Cortex of kidney (tissue), 1 donor: Measurements from ENCODE around the gene CADPS2.
"Not testable (repeated sequence)": the region's sequence is repeated elsewhere in the genome, so short reads cannot be mapped to it uniquely, and the experiment has no call there.

Experiments
- DNase-seq: peaks from one replicate; lab custom pipeline; 2025; lab: John Stamatoyannopoulos, UW

The CADPS2 gene

DNA sequence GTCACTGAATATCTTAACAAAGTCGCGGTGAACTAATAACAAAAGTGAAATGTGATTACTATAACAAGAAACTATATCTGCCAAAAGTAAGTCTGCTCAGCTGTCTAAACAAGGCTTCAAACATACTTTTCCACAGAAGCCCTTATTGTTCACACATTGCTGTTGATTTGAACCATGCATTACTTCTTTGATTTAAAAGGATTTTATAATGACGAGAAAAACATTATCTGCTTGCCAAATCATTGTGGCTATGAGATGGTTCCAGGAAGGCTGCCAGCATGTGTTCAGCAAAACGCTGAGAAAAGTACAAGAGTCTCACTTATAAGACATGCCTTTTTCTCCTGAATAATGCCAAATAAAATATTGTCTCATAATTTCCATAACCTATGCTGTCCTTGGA is 211.8 kb downstream of the CADPS2 start:
- DNase-seq = no peak

DNA sequence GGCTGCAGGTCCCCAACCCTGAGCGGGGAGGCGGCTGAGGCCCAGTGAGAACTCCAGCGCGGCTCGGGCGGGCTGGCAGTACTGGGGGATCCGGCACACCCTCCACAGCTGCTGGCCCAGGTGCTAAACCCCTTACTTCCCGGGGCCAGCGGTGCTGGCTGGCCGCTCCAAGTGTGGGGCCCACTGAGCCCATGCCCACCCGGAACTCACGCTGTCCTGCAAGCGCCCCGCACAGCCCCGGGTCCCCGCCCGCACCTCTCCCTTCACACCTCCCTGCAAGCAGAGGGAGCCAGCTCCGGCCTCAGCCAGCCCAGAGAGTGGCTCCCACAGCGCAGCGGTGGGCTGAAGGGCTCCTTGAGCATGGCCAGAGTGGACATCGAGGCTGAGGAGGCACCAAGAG is 212.3 kb downstream of the CADPS2 start:
- DNase-seq = no peak

DNA sequence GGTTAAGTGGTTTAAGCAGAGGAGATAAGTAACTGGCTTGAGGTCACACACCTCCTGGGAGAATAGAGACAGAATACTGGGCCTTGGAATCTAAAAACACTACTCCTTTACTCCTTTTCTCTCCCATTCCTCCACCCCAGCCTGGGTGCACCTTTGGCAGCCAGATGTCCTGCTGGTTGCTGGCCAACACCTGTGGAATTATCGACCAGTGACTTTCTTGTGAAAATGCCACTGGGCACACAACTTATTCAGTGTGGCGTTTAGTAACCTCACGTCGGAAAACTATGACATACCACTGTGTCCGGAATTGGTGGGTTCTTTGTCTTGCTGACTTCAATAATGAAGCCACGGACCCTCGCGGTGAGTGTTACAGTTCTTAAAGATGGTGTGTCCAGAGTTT is 213.7 kb downstream of the CADPS2 start:
- DNase-seq = no peak

DNA sequence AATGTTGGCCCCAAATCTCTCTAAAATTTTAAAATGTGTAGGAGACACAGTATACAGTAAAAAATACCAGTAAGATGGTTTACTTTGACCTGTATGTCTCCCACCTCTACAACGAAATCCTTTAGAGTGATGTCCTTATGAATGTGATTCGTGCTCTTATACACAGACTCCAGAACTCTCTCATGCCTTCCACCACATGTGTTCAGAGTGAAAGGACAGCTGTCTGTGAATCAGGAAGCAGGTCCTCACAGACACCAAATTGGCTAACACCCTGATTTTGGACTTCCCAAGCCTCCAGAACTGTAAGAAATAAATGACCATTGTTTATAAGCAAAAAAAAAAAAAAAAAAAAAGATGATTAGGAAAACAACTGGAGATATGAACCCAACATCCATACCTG is 222.5 kb downstream of the CADPS2 start:
- no peak for DNase-seq

DNA sequence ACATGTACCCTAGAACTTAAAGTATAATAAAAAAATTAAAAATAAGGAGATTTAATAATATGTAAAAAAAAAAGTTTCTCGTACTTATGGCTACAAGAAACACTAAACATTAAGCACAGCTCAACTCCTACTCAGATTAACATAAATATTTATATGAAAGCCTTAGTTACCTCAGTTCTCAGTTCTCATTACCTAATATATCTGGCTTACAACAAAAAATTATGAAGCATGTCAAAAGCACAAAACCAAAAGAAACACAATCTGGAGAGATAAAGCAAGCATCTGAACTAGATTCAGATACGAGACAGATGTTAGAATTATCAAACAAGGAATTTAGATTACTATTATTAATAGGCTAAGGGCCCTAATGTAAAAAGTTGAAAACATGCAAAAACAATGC is 227.4 kb downstream of the CADPS2 start:
- no peak for DNase-seq

DNA sequence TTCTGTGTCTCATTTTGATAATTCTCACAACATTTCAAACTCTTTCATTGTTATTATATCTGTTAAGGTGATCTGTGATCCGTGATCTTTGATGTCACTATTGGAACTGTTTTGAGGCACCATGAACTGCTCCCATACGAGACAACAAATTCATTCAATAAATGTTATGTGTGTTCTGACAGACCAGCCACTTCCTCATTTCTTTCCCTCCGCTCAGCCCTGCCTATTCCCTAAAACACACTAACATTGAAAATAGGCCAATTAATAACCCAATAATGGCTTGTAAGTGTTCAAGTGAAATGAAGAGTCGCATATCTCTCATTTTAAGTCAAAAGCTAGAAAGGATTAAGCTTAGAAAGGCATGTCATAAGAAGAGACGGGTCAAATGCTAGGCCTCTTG is 232.6 kb downstream of the CADPS2 start:
- DNase-seq = no peak

DNA sequence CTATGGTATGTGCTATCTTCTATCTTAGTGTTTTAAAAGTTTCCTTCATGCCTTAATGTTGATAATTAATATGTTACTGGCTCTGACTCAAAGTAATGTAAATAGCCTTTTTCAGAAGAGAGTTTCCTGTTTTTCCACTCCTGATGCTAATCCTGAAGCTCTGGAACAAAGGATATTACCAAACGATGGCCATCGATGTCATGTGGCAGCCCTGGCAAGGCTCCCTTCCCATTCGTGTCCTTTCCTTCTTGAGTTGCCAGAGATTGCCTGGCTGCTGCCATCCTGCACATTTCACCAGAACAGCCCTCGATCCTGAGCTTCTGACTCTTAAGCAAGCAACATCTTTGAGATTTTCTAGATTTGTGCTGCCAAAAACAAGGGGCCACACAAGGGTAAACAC is 233.4 kb downstream of the CADPS2 start:
- DNase-seq = no peak

DNA sequence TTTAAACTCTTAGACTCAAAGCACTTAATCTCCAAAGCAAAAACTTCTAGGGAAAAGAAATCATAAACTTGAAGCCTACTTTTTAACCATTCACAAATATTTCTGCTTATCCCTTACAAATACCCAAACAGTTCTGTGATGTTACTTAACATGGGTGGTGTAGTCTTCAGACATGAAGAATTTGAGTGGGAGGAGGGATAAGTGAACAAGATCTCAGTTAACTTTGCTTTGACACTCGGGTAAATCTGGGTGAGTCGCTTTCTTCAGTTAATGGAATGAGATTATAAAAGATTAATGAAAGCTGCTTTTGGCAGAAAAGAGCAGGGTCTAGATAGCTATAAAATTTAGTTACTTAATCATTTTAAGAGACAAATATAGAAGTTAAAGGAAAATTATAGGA is 234.8 kb downstream of the CADPS2 start:
- no peak for DNase-seq

DNA sequence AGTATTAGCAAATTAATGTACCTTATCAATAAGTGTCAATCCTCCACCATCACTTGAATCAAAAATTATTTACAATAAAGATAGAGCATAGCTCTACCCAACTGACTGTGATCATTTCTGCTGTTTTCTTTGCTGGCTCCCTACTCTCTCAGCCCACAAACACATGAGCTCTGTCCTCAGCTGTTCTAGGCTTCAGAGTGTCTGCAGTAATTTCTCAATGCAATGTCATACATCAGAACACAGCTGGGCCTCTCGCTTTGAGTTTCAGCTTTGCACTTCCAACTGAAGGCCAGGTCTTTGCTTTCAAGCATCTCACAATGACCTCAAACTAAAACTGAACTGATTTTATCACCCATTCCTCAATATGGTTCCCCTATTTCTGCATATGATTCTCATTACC is 243.0 kb downstream of the CADPS2 start:
- no peak for DNase-seq

DNA sequence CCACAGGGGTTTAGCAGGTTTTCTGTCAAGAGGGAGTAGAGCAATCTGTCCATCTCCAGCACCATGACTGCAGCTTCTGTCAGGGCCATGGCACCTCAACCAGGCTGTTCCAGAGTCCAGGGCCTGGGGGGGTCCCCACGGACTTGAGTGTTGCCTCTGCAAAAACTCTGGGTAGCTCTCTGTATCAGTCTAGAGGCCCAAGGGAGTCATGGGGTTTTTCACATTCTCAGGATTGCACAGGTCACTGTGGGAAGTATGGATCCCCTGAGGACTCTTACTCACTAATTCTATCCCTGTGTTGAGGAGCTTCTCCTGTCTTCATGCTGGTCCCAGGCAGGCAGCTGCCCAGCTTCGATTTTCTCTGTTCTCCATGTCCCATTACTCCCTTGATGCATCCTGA is 247.8 kb downstream of the CADPS2 start:
- DNase-seq = no peak

DNA sequence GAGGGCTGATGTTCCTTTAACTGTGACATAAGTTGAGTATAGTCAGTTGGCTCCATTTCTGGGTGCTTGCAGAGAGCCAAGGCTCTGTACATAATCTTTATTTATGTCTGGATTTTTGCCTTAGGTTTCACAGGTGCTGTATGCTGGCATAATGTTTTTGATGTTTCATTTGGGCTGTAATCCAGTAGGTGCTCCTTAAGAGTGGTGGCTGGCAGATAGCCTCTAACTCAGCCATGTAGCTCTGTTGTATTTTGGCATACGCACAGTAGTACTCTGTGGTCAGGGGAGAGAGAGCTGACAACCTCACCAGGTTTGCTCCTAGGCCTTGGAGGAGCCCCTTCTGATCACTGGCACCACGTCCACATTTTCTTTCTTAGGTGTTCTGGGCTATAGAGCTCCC is 248.5 kb downstream of the CADPS2 start:
- DNase-seq = no peak

DNA sequence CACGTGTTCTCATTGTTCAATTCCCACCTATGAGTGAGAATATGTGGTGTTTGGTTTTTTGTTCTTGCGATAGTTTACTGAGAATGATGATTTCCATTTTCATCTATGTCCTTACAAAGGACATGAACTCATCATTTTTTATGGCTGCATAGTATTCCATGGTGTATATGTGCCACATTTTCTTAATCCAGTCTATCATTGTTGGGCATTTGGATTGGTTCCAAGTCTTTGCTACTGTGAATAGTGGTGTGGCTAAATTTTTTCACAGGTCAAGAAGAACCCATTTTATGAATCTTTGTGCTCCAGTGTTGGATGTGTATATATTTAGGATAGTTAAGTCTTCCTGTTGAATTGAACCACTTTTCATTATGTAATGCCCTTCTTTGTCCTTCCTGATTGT is 250.8 kb downstream of the CADPS2 start:
- DNase-seq = not testable (repeated sequence)

DNA sequence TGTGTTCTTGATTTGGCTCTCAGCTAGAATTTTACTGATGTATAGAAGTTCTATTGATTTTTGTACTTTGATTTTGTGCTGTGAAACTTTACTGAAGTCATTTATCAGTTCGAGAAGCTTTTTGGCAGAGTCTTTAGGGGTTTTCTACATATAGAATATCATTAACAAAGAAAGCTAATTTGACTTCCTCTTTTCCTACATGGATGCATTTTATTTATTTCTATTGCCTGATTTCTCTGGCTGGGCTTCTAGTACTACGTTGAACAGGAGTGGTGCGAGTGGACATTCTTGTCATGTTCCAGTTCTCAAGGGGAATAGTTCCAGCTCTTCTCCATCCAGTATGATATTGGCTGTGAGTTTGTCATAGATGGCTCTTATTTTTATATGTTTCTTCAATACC is 252.8 kb downstream of the CADPS2 start:
- DNase-seq = no peak

DNA sequence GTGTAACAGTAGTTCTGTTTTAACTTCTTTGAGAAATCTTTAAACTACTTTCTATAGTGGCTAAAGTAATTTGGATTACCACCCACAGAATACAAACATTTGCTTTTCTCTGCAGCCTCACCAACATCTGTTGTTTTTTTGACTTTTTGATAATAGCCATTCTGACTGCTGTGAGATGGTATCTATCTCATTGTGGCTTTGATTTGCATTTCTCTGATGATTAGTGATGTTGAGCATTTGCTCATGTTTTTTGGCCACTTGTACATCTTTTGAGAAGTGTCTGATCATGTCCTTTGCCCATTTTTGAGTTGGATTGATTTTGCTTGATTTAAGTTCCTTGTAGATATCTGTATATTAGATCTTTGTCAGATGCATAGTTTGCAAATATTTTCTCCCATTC is 254.0 kb downstream of the CADPS2 start:
- DNase-seq = no peak

DNA sequence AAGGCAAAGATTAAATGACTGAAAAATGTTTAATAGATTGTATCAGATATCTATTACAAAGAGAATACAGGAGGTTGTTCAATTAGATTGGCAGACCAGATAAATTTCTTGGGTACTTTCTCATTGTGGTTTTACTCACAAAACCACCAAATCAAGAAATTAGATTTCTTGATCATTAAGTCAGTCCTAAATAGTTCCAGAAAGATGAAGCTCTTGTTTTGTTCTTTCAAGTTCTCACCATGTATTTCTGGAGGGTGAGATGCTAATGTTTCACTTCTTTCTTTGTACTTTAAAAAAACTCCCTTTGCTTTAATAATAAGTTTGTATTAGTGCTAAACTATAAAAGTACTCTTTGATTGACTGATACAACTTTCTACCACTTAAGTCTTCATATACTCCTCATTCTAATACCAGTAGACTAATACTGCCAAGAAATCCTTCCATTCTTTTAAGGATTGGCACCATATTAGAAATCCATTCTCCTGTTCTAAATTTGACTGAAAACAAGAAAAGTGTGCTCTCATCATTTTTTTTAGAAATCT is 256.8 kb downstream of the CADPS2 start:
- DNase-seq = no peak

DNA sequence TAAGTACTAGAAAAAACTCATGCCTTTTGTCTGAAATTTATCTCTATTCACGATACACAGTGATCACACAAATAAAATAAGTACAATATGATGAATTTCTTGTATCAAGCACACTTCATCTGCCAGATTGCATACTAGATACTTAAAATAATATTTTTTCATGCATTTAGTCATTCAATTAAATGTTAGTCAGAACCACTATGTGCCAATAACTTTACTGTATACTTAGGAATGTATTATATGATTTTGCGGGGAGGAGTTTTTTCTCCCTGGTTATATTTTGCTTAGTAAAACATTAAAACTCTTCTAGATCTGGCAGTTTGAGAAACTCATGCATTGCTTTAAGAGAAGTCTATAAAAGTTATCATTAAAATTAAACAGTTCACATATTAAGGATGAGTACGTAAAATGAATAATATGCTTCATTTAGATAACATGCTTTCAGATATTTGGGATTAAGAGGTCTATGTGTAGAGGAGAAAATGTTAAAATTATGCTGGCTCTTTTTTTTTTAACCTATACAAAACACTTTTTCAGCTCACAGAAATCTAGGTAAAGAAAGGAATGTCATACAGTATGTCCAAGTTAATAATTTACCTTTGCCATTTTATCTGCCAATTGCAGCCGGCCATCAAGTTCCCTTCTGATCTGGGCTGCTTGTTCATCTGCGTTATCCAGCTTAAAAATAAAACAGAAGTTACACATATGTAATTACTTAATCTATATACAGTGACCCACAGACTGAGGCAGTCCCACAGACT is 257.4 kb downstream of the CADPS2 start:
- DNase-seq = no peak

DNA sequence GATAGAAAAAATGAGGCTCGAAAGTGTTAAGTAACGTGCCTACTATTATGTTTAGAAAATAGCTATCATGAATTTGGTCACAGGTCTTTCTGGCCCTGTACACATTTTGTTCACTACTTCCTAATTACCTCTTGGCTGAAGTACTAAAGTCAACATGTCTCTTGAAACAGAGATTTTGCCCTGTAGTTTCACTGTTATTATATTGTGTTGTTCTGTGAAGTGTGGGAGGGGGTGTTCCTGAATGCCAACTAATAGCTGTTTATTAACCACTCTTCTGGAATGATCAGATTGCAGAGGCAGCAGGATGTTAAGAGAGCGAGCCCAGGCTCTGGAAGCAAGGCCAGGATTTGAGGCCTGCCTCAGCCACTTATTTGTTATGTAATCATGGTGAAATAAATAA is 259.5 kb downstream of the CADPS2 start:
- DNase-seq = no peak

DNA sequence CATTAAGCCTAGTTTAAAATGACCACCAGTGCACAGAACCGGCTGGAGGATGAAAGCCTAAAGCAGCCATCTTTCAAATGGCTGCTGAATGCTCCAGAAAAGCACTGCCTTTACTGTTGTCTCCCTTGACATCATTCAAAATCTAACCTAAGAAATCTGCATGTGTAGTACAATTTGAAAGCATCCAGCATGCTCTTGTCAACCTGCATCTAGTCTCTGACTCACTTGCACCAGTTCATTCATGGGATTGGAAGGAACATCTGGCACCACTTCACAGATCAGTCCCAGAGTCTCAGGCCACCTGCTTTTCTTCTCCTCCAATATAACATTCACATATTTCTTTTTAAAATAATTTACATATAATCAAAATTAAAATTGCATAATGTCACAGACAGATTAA is 263.6 kb downstream of the CADPS2 start:
- no peak for DNase-seq

DNA sequence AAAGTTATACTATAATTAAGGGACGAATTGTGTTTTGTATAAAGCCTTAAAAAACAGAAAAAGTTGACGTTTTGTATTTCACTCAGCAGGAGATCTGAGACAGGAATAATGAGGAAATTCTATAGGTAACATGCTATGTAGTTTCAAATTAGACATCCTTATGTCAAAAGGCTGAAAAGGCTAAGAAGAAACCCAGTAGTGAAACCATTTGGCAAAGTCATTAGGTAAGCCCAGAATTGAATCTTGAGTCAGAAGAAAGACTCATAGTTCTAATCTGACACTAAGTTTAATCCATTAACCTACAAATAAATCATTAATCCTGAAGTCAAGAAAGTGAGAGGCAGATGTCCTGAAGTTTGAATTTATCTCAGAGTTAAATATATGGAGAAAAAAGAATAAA is 266.6 kb downstream of the CADPS2 start:
- DNase-seq = no peak

DNA sequence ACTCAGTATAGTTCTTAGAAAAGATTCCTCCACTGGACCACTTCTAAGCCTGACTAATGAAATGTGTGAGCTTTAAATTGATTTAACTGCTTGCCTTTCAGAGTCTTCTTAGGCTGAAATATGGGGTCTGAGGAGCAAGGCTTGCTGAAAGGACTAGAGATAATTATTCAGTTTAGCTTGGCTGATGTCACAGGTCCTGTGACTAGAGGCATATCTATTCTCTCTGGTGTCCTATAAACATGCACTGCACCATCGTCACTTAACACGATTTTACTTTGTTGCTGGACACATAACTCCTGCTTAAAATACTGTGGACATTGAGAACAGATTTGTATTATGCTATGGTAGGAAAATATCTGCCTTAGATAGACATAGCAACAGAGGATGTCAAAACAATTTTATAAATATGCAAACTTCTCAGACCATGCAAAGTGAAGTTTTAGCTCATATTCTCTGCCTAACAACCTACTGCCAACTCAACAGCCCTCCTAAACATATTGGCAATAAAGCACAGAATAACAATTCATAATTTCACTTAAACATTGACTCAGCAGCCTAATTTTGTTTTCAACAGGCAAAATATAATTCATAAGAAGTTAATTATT is 267.6 kb downstream of the CADPS2 start:
- DNase-seq = no peak

DNA sequence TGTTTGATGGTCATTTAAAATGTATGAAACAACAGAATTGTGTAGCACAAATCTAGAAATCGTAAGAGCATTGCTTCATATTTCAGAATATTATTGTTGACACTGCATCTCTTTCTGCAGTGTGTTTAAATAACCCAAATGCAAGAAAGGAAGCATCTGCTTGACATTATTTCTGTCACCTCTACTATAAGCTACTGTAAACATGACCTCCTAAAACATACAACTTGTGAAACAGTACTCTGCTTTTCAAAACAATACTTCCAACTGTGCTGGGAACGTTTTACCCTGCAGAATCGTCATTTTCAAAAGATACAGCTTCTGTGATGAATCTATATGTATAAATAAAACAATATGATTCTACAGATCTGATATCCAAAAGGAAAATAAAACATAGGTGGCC is 269.3 kb downstream of the CADPS2 start:
- DNase-seq = no peak

DNA sequence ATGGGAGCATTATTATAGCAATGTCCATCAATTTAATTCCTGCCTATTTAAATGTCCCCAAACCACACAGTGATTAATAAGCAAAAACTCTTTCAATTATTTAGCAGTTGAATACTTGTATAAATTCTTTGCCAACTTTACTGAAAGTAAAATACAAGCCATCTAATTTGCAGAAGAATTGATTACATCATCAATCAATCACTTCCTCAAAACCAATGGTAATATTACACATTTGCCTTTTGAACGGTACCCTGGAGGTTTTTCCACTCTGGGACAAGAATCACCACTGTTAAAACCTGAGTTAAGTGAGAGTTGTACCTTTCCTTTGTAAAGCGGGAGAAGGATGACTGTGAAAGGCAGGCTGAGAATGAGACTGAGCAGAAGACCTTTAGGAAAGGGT is 280.3 kb downstream of the CADPS2 start:
- DNase-seq = no peak

DNA sequence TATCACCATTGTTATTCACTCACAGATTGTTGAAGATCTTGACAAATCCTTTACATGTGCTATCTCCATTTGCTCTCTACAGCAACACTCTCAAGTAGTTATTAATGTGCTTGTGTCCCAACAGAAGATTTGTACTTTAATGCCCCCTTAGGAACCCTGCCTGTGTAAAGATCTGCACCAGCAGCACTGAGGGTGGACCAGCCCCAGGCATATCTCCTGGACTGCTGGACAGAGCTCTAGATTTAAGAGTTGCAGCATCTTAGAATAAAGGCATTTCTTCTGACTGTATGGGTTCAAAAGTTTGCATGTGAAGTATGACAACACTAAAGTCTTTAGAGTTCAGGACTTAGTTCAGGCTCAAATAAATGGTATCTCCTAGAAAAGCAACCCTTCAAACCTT is 282.0 kb downstream of the CADPS2 start:
- DNase-seq = no peak

DNA sequence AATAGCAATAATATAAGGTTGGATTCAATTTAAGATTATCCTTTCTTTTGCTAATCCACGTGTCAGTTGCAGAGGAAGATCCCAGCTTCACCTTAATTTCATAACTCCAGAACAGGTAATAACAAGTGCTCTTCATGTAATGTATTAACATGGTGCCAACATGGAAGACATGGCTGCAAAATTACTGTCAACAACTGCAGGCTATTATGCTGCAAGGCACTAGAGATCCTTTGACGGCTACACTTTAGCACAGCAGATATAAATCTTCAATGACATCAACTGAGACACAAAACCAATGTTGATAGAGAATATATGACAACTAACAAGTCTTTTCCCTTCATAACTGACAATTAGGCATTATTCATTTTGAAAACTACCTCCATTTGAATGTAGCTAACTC is 283.5 kb downstream of the CADPS2 start:
- DNase-seq = no peak
